ENCODE data around the gene ZCWPW1.

DNA sequence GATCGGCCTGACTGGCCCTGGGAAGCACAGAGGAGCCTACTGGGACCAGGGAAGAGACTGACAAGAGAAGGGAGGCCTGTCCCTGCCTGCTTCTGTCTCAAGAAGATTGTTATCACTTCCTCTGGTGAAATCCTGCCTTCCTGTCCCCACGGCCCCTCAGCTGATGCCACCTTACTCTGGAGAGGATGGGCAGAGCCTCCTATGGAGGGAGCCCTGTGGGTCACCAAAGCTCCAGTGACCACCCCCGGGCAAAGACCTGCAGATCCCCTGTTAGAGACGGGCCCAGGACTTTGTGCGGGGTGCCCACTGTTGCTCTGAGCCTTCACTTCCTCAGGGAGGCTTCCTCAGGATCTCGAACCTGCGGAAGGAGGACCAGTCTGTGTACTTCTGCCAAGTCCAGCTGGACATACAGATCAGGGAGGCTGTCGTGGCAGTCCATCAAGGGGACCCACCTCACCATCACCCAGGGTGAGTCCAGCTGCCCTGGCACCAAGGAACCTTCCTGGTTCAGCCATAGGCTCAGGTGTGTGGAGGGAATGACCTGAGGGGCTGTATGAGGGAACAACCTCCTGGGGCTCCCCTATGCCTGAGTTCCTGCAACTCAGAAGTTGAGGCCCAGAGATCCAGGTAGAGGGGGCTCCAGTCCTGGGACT is 72.0 kb downstream of the ZCWPW1 start:
- TF ChIP-seq POLR2A (IDR thresholded peaks at IDR 0.05), result no peak
- TF ChIP-seq, protein P1, sequence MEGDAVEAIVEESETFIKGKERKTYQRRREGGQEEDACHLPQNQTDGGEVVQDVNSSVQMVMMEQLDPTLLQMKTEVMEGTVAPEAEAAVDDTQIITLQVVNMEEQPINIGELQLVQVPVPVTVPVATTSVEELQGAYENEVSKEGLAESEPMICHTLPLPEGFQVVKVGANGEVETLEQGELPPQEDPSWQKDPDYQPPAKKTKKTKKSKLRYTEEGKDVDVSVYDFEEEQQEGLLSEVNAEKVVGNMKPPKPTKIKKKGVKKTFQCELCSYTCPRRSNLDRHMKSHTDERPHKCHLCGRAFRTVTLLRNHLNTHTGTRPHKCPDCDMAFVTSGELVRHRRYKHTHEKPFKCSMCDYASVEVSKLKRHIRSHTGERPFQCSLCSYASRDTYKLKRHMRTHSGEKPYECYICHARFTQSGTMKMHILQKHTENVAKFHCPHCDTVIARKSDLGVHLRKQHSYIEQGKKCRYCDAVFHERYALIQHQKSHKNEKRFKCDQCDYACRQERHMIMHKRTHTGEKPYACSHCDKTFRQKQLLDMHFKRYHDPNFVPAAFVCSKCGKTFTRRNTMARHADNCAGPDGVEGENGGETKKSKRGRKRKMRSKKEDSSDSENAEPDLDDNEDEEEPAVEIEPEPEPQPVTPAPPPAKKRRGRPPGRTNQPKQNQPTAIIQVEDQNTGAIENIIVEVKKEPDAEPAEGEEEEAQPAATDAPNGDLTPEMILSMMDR (IDR thresholded peaks at IDR 0.05), result no peak

Data from testis (tissue), 2 donors.